Measurements from ENCODE around the gene MXD1.
A peak's percentile ranks its signal among the peaks of the same experiment; 100 is the strongest.
"Not testable (repeated sequence)": the region's sequence is repeated elsewhere in the genome, so short reads cannot be mapped to it uniquely, and the experiment has no call there.

MXD1 gene, protein sequence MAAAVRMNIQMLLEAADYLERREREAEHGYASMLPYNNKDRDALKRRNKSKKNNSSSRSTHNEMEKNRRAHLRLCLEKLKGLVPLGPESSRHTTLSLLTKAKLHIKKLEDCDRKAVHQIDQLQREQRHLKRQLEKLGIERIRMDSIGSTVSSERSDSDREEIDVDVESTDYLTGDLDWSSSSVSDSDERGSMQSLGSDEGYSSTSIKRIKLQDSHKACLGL

DNA sequence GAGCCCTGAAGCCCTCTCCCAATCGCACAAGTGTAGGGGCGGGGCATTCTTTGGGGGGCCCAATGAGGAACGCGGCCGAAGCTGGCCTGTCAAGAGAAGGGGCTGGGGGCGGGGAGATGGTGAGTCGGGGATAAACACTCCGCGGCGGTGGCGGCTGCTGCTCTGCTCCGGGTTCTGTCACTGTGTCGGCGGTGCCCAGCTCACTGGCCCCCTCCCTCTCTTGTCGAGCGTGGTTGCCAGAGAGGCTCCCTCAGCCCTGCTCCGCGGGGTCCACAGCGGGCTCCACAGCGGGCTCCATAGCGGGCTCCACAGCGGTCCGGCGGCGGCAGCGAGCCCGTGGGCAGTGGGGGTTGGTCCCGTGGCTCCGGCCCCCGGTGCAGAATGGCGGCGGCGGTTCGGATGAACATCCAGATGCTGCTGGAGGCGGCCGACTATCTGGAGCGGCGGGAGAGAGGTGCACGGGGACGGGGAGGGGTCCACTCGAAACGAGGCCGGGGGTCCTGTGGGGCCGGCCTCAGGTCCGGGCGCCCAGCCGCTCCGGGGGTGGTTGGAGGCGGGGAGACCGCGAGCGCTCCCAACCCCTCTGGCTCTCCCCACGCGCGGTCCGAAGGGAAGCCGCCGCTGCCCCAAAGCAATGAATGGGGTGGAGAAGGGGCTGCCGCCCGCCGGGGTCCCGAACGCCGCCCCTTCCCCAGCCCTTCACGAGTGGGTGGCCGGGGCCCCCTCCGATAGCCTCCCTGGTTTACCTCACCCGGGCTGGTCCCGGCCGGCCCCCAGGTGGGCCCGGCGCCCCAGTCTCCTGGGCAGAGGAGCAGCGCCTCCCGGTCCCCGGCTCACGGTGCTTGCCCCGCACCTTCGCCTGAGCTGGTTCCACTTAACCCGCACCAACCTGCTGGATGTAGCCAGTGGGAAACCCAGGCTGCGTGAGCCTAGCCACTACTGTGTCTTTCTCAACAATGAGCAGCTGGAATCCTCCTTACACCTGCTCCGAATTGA is at the start of gene MXD1:
MXD1 (plus strand) TSS at position 160 of the 996 bp plus-strand sequence; CDS start at position 382, 222 bp downstream.
- peak; percentile 27 for DNase-seq

DNA sequence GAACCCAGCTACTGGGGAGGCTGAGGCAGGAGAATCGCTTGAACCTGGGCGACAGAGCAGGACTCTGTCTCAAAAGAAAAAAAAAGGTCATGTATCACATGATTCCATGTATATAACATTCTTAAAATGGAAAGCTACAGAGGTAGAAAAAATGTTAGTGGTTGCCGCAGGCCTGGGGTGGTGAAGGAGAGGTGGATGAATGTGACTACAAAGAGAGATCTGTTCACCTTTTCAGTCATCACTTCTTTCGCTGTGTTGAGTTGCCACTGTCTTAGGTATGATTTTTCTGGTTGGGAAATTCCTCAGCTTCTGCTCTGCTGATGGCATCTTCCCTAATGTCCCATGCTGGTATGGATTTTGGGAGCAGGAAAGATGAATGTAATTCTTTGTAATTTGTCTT is 26.5 kb upstream of the MXD1 start:
- DNase-seq: no peak

DNA sequence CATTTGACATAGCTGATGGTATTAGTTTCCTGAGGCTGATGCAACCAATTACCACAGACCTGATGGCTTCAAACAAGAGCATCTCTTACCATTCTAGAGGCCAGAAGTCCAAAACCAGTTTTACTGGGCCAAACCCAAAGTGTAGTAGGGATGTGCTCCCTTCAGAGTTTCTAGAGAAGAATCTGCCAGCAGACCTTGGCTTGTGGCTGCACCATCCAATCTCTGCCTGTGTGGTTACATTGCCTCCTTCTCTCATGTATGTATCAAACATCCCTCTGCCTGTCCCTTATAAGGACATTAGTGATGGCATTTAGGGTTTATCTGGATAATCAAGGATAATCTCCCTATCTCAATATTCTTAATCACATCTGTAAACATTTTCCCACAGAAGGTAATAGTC is 25.6 kb upstream of the MXD1 start:
- no peak for DNase-seq

DNA sequence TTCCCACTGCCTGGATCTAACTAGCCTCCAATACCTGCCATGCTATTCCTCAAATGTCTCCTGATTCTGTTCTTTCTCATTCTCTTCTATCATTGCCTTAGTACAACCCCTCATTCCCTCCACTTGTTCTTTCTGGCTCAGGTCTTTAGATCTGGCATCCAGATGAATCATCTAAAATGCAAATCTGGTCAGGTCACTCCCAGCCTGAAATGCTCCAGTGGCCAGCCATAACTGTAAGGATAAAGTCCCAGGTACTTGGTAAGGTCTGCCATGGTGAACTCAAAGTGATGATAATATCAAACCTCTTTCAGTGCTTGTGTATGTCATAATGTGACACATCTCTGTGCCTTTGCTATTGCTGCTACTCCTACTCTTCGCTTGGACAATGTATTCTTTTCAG is 24.0 kb upstream of the MXD1 start:
- no peak for DNase-seq

DNA sequence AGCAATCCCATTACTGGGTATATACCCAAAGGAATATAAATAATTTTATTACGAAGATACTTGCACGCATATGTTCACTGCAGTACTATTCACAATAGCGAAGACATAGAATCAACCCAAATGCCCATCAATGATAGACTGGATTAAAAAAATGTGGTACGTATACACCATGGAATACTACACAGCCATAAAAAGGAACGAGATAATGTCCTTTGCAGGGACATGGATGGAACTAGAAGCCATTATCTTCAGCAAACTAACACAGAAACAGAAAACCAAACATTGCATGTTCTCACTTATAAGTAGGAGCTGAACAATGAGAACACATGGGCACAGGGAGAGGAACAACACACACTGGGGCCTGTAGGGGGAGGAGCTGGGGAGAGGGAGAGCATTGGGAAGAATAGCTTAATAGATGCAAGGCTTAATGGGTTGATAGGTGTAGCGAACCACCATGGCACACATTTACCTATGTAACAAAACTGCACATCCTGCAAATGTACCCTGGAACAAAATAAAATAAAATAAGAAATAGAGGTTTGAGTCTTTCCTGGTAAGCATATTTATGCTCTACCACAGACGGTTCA is 22.0 kb upstream of the MXD1 start:
- DNase-seq: not testable (repeated sequence)

DNA sequence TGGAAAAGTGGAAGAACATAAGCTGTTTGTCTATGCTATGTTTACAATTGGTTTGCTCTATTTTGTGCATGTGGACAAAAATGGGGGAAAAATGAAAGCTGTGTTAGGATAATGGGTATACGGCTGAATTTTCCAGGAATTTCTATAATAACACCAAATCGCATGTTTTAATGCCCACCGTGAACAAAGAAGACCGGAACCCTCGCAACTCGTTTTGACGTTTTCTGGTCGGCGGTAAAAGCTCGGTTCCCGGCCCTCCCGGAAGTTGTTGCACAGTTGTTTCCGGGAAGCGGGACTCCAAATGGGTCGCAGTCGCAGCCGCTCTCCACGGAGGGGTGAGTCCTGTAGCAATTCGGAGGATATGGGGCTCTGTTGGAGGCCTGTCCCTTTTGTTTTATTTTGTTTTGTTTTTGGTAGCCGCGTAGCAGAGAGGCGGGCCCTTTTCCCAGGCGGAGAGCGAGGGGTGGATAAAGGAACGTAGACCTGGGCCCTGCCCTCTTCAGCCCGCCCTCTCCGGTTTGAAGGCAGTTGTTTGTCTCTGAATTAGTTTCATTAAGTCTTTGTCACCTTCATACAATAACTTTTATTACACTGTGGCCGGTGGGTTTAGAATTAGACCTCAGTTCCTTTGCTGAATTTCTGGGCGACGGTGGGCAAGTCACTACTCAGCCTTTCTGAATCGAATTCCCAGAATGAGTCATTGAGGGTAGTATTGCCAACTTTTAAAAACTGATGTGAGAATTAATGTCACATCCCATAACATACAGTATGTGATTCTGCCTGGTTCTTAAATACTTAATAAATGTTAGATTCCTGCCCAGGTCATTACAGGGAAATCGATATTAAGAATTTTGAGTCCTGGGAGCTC is 21.0 kb upstream of the MXD1 start, which contains the start of gene SNRNP27:
SNRNP27 (plus strand) TSS at position 273 of the 868 bp plus-strand sequence; CDS start at position 302, 29 bp downstream.
- peak; percentile 85 for DNase-seq

DNA sequence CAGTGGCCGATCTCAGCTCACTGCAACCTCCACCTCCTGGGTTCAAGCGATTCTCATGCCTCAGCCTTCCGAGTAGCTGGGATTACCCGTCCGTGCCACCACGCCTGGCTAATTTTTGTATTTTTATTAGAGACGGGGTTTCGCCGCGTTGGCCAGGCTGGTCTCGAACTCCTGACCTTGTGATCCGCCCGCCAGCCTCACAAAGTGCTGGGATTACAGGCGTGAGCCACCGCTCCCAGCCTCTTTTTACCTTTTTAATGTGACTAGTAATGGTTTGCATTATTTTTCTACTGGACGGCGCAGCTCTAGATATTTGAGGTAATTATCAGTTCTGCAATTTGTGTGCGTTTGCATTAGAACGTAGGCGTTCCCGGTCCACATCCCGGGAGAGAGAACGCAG is 20.2 kb upstream of the MXD1 start:
- DNase-seq: not testable (repeated sequence)

DNA sequence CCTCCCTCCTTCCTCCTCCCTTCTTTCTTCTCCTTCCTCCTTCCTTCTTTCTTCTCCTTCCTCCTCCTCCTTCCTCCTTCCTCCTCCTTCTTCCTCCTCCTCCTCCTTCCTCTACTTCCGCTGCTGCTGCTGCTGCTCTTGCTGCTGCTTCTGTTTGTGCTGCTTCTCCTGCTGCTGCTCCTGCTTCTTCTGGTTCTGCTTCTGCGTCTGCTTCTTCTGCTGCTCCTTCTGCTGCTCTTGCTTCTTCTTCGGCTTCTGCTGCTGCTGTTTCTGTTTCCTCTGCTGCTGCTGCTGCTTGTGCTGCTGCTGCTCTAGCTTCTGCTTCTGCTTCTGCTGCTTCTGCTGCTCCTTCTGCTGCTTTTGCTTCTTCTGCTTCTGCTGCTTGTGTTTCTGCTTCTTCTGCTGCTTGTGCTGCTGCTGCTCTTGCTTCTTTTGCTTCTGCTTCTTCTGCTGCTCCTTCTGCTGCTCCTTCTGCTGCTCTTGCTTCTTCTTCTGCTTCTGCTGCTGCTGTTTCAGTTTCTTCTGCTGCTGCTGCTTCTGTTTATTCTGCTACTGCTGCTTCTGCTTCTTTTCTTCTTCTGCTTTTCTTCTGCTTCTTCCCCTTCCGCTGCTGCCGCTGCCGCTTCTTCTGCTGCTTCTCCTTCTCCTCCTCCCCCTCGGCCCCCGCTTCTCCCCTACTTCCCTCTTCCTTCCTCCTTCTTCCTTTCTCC is 12.5 kb upstream of the MXD1 start:
- DNase-seq: no peak

DNA sequence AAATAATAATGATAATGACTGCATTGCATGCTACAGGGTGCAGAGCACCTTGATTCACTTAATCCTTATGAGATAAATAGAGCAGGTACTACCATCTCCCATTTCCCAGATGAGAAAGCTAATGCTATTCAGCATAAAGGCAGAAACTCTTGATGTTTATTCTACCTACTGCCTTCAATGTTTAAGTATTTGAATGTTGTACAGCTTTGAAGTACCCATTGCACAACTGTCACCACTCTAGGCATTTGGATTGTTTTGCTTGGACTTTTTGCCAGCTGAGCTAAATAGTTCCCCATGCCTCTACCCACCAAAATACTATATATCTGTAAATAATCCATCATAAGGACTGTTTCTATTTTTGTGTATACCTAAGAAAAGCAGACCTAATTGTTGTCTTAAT is 7.7 kb upstream of the MXD1 start:
- no peak for DNase-seq

DNA sequence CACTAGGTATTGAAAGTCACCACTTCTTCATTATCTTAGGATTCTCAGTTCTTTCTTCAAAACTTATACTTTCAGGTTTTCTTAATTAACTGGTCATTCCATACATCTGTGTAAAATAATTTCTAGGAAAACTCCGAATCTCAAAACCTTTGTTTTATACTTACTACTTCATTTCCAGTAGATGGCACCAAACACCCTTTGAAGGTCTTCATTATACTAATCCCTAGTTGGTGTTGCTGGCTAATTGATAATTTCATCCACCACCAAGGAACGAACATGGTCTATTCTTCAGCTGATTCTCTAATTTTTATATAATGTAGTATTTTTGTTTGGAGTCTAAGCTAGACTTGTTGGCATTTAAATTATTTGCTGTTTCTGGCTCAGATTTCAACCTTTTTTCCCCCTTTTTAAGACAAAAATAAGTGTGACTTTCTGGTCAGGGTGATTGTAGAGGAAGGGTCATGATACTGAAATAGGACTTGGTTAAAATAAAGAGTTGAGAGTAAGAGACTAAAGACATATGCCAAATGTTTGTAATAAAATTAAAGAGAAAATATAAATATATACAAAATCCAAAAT is 2.8 kb upstream of the MXD1 start:
- peak; percentile 80 for DNase-seq

DNA sequence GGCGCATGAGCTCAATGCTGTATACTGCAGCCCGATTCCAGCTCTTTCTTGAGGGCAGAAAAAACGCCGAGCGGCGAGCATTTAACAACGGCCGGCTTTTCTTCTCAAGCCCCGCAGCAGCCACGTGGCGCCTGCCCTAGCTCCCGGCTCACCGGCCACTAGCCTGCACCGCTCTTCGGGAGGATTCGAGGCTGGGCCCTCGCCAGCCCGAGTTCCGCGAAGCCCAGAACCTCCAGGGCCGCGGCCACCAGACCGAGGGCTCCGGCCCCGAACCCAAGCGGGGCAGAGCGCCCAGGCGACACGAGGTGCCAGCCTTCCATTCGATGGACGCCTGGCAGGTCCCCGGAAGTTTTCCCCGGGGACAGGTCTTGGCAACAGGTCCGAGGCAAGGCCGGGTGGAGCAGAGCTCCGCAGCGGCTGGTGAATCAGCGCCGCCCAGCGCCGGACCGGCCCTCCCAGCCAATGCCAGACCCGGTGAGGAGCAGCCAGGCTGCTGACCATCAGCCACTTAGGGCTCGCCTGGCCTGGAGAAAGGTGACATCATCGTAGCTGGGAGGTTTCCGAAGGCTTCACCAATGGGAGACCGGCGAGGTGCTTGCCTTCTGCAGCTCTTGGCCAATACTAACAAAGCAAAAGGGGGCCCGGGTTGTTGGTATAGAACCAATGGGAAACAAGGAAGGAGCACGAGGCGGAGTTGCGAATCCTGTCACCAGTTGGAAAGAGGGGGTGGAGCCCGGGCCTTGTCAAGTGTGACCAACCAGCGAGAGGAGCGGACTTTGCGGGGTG is 552 bp upstream of the MXD1 start:
- DNase-seq: peak; percentile 100

DNA sequence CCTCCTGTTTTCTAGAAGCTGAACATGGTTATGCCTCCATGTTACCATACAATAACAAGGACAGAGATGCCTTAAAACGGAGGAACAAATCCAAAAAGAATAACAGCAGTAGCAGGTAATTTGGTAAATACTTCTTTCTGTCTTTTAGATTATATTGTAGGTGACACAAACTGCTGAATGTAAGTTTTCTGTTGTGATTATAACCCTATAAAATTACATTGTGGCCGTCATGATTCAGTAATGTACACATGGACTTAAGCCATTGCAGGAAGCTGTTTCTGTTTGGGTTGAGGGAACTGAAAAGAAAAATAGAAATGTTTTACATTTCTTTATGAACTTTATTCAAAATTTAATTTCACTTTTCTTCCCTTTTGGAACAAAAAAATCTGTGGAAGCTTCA is 1.2 kb downstream of the MXD1 start:
- no peak for DNase-seq

DNA sequence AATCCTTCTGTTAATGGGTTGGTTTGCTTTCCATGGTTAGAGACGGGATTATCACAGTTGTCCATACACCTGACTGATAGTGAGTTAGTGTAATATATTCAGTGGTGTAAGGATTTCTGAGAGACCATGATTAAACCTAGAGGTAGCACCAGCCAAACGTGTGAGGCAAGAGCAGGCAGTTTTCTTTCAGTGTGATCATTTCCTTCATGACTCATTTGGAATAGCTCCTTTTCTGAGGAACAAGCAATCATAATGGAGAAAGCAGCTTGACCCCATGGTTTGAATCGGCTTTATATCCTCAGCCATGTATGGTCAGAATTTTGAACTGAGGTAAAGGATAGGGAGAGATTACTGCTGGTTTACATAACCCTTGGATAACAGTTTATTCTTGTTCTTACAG is 2.9 kb downstream of the MXD1 start:
- no peak for DNase-seq

DNA sequence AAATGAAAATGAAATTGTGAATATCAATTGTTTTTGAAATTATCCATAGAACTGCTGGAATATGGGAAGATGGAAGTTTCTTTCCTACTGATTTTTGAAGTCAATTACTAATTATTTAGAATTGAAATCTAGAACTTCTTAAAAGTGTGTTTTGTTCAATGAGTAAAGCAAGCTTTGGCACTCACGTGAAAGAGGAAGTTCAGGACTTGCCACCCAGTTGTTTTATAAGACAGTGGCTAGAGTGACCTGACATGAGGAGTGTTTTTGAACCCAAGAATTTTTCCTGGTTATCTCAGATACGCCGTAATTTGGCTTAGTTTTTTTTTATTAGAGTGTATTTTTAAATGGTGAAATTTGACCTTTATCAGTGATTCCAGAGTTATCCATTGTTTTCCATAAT is 3.5 kb downstream of the MXD1 start:
- DNase-seq: no peak

DNA sequence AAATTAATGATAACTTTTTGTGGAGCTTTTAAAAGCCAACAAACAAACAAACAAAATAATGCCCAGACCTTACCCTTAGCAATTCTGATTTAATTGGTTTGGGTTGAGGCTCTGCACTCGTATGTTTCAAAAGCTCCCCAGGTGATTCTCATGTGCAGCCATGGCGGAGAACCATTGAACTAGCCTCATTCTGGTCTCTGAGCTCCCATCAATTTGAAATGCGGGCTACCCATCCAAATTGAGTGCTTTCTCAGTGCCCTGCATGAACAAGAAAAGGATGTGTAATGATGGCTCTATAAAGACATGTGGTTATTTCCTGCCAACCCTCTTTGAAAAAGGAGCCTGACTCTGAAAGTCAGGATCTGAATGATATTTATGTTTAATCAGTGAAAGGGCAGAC is 8.2 kb downstream of the MXD1 start:
- DNase-seq: no peak

DNA sequence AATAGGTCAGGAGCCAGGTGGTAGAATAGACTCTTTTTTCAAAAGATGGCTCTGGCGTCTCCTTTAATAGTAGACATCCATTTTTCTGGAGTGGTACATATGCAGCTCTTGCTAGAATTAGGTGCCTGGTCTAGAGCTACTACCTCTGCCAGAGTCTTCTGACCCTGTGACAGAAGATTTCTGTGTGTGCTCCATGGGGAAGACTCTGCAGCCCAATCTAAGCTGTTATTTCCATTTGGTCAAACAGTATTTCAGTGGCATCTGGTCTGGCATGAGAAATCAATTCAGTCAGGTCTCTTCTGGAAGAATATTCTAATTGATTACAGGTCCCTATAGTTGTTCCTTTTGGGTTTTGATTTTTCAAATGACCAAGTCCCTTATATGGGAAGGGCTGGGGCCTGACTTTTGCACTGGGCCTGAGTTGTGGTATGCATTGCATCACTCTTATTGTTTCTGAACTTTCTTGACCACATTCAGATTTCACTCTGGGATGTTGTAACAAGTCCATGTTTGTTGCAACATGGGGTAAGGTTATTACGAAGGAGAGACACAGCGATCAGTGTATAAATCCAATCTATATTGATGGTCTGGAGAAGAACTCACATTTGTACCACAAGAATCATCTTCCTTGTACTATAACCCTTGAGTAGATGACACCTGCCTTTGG is 12.1 kb downstream of the MXD1 start:
- DNase-seq: no peak

DNA sequence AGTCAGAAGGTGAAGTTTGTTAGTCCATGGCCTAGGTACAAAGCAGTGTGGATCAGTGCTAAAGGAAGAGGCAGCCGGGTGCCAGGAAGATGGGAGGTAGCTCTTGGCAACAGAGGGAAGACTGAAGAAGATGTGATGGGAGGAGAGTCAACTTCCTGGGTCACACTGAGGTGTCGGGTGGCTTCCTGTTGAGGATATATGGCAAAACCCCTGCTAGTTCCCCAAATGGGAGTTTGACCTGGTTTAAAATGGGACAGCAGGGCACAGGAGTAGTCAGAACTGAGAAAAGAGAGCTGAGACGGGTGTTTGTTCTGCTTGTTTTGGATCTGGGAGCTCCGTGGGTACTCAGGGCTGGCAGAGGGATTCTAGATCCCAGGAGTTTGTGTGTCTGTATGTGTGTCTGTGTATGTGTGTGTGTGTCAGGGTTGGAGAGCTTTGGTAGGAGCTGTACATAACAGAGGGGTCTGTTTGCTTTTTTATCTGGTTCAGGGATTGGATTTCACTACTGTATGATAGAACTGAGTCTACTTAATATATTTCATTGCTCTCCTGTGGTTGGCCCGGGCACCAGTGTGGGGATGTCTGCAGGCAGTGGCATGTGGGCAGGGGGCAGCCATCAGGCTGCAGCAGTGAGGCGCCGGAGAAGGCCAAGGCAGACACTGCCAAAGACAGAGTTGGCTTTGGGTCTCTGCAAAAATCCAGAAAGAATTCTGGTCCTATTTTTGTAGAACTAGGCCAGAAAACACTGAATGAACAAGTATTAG is 17.1 kb downstream of the MXD1 start:
- DNase-seq: no peak

DNA sequence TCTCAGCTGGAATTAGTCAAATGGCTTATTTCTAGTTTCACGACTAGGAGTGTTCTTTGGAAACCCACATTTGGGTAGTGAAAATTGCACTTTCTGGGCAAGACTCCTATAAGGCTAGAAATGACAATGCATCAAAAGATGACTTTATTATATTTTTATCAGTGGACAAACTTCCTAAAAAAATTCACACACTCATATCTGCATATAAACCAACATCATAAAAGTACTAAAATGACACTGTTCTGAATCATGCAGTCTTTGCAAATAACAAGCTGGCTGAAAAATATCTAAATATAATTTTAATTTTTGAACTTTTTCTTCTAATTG is 17.6 kb downstream of the MXD1 start:
- DNase-seq: no peak

DNA sequence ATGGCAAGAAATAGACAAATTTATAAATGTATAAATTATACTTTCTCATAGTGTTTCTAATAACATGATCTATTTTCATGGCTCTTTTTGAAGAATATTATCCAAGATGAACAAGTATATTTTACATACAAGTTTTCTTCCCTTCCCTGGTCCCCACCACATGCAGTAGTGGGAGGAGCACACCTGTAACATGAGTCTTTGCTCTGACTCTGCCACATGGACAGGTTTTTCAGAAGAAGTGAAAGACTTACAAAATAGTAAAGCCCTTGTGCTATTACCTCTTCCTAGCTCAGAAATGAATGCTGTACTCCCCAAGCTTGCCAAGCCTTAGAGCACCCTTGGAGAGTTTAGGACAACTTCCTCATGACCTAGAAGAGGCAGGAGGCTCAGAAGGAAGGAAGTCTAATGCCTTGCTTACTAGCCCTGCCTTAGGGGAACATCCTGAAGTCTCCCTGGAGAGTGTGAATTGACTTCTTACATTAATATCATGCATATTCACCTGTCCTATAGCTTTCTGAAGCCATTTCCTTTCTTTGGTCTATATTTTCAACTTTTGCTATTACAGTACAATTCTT is 18.4 kb downstream of the MXD1 start:
- DNase-seq: no peak
